K562 (cell line): Measurements from ENCODE around the gene IRGQ.
"Not testable (repeated sequence)": the region's sequence is repeated elsewhere in the genome, so short reads cannot be mapped to it uniquely, and the experiment has no call there.

ENCODE experiments used
- CBX2 ChIP-seq: fragments of 200-600 bp; sonication (generic); IDR thresholded peaks from one replicate; pipeline ENCODE4 v1.6.1; 2012; ENCODE audit warnings: mild to moderate bottlenecking, low read length, inconsistent platforms; ENCODE audit not compliant: insufficient read depth, poor library complexity, severe bottlenecking
- CTCF ChIP-seq, 3 experiments: IDR thresholded peaks in 2 of 3; conservative IDR thresholded peaks in 1 of 3; 2 replicates each; pipeline ENCODE4 v1.5.1; 2011 to 2012; ENCODE audit warnings: low read length in 3 of 3, mild to moderate bottlenecking in 3 of 3, control low read depth in 2 of 3, improper control_type of control experiment in 1 of 3, inconsistent platforms in 1 of 3, low read depth in 1 of 3, mixed read lengths in 1 of 3, moderate library complexity in 1 of 3; ENCODE audit not compliant: insufficient read depth in 2 of 3
- TAF1 ChIP-seq: IDR thresholded peaks from 2 replicates; pipeline ENCODE4 v1.6.1; 2011; ENCODE audit warnings: mild to moderate bottlenecking, low read length, moderate library complexity; ENCODE audit not compliant: insufficient read depth, control insufficient read depth, severe bottlenecking; ENCODE audit errors: extremely low read depth
- ZNF174 ChIP-seq: fragments of 250-450 bp; sonication (Bioruptor Pico); IDR thresholded peaks from 2 replicates; pipeline ENCODE4 v1.4.0; 2020; ENCODE audit warnings: mild to moderate bottlenecking
- TF ChIP-seq, protein P1 (sequence below): sonication (generic); formaldehyde crosslinking; IDR thresholded peaks from 2 replicates; pipeline ENCODE4 v1.5.0; 2020; ENCODE audit warnings: missing genetic modification reagents

- not testable (repeated sequence) for TF ChIP-seq CBX2; ZNF174 (CRISPR knock-in tag); CTCF (IDR thresholded peaks at IDR 0.05 in 2 of 3, conservative IDR thresholded peaks at IDR 0.05 in 1 of 3; ENCODE audit: insufficient read depth in 2 of 3, low read depth in 1 of 3, low read length in 3 of 3); TAF1
- TF ChIP-seq, protein P1, sequence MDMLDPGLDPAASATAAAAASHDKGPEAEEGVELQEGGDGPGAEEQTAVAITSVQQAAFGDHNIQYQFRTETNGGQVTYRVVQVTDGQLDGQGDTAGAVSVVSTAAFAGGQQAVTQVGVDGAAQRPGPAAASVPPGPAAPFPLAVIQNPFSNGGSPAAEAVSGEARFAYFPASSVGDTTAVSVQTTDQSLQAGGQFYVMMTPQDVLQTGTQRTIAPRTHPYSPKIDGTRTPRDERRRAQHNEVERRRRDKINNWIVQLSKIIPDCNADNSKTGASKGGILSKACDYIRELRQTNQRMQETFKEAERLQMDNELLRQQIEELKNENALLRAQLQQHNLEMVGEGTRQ: not testable (repeated sequence)
Observed at GRCh38 chr19:43635561-43635940, 39.6 kb upstream of the IRGQ start.
